Measurements from ENCODE around the gene PAQR9.

PAQR9 gene

DNA sequence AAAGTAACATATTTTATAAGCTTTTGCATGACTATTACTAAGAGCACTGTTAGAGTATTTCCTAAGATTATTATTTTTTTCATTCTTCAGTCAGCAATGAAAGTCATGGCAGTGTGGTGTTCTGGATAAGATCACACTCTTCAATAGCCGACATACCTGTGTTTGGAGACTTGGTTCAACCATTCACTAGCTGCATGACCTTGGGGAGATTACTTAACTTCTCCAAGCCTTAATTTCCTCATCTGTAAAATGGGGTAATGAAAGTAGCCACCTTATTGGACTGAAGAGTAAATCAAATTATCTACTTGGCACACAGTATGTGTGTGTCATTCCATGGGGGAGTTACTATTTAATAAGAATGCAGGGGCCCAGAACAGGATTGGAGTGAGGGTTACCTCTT, 50.0 kb downstream of the PAQR9 start:
- DNase-seq: no peak

- DNase-seq: no peak
These were observed 50.9 kb downstream of the PAQR9 start for GRCh38 chr3:142912402-142913172.
